Activated CD4-positive, CD25-positive, alpha-beta regulatory T cell treated with anti-CD3 and anti-CD28 coated beads, Interleukin-2, amount 50 U/mL, for 16 hours (primary cell): ENCODE measurements around the gene FBXO24.
"Not testable (repeated sequence)": the region's sequence is repeated elsewhere in the genome, so short reads cannot be mapped to it uniquely, and the experiment has no call there.

Experiments
- DNase-seq: peaks from one replicate; pipeline ENCODE4 v3.0.0-alpha.2; 2020; ENCODE audit warnings: low read depth, low spot score

Gene FBXO24, protein sequence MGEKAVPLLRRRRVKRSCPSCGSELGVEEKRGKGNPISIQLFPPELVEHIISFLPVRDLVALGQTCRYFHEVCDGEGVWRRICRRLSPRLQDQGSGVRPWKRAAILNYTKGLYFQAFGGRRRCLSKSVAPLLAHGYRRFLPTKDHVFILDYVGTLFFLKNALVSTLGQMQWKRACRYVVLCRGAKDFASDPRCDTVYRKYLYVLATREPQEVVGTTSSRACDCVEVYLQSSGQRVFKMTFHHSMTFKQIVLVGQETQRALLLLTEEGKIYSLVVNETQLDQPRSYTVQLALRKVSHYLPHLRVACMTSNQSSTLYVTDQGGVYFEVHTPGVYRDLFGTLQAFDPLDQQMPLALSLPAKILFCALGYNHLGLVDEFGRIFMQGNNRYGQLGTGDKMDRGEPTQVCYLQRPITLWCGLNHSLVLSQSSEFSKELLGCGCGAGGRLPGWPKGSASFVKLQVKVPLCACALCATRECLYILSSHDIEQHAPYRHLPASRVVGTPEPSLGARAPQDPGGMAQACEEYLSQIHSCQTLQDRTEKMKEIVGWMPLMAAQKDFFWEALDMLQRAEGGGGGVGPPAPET

DNA sequence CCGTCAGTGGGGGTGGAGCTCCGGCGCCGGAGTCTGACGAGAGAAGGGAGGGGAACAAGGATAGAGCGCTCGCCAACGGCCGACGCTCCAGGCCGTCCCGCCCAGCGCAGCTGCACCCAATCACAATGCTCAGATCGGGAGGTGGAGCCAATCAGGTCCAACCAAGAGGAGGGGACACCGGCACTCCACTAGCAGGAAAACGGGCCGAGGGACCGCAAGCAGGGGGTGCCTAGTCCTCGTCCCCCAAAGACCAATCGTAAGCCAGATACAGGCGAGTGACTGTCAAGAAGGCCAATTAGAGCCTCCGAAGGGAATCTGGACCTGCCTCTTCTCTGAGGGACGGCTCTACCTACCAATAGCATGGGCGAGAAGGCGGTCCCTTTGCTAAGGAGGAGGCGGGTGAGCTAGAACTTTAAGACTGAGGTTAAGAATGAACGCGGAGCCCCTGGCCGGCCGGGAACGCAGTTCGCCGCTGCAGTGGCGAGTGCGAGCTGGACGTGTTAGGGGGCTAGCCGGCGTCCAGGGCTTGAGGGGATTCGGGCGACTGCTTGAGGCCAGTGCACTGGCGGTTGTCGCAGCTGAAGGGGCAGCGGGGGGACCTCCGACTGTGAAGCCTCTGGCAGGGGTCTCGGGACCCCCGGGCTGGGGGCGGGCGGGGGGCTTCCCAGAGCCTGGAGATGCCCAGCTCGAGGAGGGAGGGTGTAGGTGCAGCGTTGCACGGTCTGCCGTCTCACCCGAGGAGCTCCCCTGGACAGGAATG is at the start of gene FBXO24:
Gene FBXO24 (plus strand): TSS at position 63 of the 760 bp plus-strand sequence. CDS start 298 bp downstream, at position 361.
- peak; percentile 99 for DNase-seq

DNA sequence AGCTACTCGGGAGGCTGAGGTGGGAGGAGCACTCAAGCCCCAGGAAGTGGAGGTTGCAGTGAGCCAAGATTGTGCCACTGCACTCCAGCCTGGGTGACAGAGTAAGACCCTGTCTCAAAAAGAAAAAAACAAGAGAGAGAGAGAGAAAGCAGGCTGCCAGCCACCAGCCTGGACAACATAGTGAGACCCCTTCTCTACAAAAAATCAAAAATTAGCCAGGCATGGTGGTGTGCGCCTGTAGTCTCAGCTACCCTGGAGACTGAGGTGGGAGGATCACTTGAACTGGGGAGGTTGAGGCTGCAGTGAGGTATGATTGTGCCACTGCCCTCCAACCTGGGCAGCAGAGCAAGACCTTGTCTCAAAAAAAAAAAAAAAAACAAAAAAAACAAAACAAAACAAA is 49.4 kb upstream of the FBXO24 start:
- DNase-seq, result not testable (repeated sequence)

DNA sequence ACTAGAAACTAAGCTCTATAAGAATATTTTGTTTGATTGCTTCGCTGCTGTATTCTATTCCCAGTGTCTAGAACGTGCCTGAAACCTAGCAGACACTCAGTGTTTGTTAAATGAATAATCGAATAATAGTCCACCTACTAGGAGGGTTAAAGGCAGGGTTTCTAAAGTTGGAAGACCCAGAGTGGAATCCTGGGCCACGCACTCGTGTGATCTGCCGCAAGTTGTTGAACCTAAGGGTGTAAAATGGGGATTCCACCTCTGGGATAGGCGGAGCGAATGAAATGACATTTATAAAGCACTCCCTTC is 47.8 kb upstream of the FBXO24 start:
- DNase-seq, result no peak

DNA sequence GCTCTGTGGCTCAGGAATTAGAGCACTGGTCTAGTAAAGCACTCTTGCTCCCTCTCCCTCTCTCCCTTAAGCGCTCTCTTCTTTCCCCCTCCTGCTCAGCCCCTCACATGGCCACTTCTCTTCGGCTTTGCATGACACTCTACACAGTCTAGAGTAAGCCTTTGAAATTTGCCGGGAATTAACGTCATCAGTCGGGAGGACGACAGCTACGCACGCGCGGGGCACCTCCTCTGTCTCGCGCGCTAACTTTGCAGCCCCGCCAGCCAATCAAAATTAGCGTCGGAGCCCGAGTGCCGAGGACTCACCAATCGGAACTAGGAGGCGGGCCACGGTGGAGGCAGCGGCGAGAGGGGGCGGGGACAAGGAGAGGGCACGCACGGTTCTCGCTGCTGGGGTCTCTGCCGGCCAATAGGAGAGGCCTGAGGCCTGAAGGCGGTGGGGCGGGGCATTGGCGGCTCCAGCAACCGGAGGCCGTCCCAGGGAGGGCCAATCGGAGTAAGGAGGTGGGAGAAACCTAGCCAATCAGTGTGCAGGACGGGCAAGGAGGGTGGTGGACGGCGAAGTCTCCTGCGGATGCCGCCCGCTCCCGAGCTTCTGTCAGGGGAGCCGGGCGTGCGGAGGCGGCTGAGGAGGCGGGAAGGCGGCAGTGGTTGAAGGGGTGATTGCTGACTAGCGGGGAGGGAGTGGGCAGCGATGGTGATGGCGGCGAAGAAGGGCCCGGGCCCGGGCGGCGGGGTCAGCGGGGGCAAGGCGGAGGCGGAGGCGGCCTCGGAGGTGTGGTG is 47.3 kb upstream of the FBXO24 start, which contains the start of gene AGFG2:
Gene AGFG2 (plus strand): TSS at position 550 of the 782 bp plus-strand sequence. CDS start 144 bp downstream, at position 694.
- peak; percentile 100 for DNase-seq

DNA sequence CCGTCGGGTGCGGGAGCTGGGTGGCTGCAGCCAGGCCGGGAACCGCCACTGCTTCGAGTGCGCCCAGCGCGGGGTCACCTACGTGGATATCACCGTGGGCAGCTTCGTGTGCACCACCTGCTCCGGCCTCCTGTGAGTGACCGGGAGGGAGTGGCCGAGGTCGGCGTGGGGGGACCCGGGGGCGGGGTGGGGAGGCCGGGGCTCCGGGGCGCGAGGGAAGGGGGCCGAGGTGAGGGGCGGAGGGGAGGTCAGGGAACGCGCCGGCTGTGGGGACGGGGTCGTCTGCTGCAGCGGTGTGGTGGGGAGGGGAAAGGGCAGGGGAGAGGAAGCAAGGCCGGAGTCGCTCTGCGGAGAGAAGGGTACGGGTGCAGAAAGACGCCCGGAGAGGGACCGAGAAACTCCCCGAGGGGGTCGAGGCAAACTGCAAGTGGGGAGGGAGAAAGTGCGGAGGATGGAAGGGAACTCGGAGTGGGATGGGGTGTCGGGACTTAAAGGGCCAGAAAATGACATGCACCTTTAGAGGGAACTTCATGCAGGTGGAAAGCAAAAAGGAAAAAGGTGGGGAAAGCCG is 46.6 kb upstream of the FBXO24 start:
- no peak for DNase-seq

DNA sequence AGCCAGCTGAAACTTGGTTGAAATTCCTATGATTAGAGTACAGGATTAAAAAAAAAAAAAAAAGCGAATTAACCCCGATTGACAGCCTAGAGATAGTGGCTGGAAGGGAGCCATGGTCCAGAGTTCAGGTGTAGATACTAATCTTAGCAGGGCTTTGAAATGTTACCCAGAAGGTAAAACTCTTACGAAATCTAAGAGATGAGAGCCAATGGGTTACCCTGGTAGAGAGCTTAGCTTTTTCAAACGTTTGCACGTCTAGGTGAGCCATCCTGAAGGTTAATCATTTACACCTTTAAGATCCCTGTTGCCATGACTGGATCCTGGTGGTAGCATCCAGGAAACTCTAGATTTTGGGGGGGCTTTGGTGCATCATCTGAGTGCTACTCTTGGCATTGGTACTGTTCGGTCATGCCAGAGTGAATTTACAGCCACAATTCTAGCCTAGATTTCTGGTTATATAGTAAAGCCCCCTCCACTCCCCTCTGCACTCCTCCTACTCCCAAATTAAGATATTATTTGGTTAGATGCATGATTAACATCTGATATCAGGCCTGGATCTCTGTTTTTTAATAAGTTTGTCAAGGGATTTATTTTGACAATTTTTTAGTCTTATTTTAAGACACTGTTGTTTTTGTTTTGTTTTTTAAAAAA is 45.9 kb upstream of the FBXO24 start:
- DNase-seq, result no peak

DNA sequence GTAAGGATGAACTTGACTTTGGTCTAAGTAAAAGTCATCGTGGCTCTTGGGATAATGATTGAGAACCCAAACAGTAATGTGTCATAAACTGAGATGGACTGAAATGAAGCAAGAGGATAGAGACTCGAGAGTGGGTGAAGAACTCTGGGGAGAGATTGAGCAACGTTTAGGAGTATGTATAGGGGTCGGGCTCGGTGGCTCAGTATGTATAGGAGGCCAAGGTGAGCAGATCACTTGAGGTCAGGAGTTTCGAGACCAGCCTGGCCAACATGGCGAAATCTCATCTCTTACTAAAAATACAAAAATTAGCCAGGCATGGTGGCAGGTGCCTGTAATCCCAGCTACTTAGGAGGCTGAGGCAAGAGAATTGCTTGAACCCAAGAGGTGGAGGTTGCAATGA is 44.8 kb upstream of the FBXO24 start:
- not testable (repeated sequence) for DNase-seq

DNA sequence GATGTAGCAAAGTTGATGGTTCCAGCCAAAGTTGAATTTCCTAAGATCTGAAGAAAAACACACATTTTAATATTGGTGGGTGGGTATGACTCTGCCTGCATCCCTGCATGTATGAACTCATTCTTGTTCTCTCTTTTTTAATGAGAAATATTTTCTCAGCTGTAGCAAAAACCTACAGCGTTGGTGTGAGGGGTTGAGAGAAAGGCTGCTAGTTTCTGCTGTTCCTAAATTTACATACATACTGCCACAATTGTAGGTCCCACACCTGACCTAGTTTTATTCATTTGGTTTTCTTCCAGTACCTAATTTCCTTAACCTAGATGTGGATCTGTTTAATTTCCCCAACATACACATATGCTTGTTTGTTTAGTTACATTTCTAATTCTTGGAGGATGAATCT is 42.5 kb upstream of the FBXO24 start:
- no peak for DNase-seq

DNA sequence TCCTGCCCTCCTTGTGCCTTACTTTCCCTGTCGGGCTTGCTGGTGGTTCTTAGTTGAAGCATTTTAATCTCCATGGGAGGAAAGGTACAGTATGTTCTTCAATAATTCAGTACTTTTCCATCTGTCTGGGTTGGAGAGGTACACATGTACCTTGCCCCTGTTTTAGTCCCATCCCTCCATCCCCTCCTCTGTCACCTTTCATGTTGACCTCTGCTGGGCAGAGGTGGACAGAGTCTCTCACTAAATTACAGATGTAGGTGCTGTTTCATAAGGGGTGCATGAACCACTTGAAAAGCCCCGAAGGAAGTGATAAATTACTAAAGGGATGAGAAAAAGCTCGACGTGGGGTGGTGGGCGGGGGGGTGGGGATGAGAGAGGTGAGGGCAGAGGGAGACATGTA is 41.7 kb upstream of the FBXO24 start:
- DNase-seq, result no peak

DNA sequence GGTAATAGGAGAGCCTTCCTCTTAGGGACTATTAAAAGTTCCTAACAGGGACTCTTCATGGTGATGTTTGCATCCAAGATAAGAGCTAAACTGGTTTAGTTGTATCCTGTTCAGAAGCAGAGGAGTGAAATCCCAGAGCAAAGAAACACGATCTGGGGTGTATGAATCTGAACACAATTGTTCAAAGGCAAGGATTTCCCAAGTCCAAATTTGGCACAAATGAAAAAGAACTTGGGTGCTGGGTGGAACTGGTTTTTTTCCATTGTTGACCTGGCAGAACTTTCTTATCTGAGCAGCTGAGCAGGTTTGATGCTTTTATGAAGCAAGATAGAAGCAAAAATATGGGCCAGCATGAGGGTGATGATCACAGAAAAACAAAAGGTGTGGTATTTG is 41.2 kb upstream of the FBXO24 start:
- DNase-seq, result no peak

DNA sequence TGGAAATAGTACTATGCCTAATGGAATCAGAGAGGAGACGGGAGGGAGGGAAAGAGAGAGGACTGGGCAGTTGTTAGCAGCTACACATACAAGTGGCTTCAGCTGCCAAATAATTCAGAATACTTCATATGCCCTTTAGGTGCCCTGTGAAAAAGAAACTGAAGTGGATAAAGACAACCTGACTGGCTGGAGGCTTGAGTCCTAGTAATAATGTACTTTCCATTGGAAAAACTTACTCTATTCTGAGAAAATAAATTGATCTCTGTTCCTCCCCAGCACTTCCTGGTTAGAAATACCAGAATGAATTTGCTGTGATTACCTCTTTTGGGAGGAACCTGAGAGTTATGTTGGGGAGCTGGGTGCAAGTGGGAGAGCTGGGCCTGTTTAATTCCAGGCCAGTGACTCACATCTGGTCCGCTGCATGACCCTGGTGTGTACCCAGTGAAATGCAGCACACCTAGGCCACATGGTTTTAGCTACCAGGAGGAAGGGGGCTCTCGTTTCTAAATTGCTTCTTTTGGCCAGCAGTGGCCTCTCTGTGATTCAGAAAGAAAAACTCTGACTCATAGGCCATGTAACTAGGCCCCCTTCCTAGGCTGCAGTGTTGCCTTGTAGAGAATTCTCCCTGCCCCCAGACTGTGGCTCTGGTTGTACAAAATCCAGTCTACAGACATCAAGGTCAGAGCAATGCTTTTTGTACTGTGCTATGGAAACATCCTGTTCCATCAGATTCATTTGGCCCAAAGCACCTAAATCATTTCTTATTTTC is 40.6 kb upstream of the FBXO24 start:
- no peak for DNase-seq

DNA sequence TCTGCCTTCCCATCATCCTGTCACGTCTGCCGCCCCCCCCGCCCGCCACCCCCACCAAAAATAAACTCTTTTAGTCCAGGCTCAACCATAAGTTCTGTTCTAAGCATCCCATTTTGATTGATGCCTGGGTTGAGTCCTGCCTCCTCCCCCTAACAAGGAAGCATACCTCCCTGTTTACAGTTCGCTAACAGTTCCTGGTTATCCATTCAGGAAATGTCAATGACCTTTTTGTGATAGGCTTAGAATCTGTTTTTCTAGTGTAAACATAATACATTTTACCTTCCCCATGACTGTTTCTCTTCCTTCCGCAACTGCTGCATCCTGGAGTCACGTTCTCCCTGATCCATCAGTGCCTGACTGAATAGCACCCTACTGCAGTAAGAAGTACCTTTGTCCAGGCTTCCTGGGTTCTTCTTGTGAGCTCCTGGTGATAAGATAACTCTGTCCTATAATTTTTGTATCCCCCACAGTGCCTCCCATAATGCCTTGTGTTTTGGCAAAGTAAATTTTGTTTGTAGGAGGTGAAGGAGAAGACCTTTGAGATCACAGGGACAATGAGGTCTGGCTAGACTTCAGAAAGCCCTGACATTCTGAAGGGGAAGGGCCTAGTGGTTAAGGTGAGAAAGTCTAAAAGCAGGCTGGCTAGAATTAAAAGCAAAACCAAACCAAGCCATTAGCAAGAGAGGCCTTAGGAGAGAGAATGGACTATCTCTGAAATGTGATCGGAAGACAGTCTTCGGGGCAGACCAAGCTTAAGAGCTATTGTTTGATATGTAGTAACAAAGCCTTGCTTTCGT is 39.8 kb upstream of the FBXO24 start:
- no peak for DNase-seq

DNA sequence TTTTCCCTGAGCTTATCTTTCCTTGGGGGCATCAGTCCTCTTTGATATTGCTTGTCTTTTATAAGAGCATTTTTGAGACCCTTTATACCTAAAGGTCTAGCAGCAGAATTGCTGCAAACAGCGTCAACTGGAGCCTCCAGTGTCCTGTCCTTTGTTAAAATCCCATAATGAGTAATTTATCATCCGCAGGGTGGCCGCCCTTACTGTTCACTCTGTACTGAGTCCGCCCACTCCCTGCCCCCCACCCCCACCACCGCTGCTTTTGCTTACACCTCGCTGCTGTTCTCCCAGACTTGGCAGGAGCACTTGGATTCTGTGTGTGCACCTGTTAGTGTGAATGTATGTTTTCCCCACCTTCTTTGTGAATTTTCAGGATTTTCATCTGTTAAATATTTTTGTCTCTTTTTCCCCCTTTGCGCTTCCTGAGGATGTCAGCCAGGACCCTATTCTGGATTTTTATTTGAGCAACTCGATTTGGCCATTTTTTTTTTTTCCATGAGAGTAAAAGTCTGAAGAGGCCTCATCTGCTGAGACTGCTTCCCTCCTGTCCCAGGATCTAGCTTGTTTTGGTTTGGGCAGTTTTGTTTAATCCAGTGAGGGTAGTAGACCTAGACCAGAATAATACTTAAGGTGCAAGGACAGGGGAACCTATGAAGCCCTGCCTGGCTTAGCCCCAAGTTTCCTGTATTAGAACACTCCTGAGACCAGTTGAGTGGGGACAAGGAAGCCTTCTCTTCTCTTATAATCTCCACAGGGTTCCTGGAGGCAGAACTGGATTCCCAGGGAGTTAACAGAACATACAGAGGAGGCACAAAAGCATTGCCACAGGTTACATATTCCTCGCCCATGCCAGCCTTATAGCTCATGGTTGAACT is 39.0 kb upstream of the FBXO24 start:
- DNase-seq, result no peak

DNA sequence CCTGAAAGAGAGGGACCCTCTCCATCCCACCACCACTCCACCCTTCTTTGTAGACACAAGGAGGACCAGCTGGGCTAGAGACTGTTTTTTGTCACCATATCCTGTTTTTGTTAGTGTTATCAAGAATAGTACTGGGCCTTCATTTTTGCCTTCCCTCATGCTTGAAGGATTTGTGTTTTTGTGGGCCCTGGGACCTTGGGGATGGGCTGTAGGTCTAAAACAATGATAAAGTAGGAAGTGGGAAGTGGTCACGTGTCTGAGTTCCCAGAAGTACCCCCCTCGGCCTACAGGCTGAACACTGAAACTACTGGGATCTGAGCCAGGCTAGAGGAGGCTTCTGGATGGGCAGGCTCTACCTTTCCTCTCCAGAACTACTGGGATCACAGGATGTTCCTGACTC is 38.3 kb upstream of the FBXO24 start:
- DNase-seq, result no peak

DNA sequence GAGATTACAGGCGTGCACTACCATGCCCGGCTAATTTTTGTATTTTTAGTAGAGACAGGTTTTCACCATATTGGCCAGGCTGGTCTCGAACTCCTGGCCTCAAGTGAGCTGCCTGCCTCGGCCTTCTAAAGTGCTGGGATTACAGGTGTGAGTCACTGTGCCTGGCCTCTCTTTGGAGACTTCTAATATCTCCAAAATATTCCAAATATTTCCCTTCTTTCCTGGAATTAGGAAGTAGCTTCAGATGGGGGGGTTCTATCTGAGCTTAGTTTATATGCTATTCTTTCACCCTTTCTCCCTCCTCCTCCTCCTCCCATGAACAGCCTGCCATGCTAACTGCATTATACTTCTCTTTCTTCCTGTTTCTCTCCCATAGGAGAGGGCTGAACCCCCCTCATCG is 37.7 kb upstream of the FBXO24 start:
- not testable (repeated sequence) for DNase-seq

DNA sequence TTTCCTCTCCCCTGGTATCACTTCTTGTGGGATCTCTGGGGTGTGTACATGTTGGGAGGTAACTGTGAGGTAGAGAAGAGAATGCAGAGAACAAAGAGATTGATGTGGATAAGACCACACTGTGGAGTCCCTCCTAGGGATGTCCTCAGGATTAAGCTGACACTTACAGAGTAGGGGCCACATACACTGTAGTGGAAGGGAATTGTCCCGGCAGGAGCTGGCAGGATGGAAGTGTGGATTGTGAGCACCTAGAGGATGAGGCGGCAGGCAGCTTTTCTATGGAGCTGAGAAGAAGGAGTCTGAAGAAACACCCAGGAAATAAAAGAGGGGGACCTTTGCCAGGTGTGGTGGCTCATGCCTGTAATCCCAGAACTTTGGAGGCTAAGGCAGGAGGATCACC is 33.6 kb upstream of the FBXO24 start:
- DNase-seq, result no peak

DNA sequence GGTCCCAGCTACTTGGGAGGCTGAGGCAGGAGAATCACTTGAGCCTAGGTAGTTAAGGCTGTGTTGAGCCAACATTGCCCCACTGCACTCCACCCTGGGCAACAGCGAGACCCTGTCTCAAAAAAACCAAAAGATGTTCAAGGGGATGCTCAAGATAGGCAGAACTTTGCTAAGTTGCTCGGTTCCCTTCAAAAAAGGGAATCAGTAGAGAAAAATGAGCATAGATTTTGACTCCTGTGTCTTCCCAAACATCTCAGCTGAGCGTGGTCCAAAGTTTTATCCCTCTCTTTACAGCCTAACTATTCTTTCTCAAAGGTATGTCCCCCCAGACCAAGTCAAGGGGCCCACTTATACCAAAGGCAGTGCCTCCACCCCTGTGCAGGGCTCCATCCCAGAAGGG is 33.1 kb upstream of the FBXO24 start:
- DNase-seq, result no peak

DNA sequence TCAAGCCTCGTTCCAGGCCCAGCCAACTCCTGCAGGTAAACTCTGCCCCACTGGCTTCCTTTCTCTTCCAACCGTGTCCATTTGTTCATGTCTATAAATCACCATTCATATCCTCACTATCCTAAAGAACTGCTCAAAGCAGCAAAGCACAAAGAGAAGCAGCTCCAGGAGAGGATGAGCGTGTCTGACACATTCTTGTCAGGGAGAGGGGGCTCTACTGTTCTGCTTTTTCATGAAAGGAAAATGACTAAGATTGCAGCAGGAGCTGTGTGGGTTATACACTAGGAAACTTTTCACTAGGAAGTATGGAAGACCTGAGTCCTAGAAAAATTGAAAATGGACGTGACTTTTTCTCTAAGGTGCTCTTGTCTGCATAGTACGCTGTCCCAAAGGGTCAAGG is 30.4 kb upstream of the FBXO24 start:
- DNase-seq, result no peak
